ENCODE measurements around the gene MGAT5.

Gene MGAT5

GRCh38 chr2:134247679-134248078 is 6.2 kb upstream of the MGAT5 start:
- Histone ChIP-seq H4K8ac (ENCODE audit: low read length) (no peak overlapping the region), H3K9me3 (ENCODE audit: control insufficient read depth, low read length) (no peaks in the 10 kb centered on the region), H3K4me1 (ENCODE audit: control insufficient read depth, insufficient read depth, low read depth, low read length) (no peaks in the 10 kb centered on the region), H2AFZ (ENCODE audit: low read depth, low read length) (no peak overlapping the region), H2BK12ac (ENCODE audit: low read length in 2 of 2) (no peak overlapping the region), H3K18ac (ENCODE audit: low read depth in 1 of 2, low read length in 2 of 2) (no peak overlapping the region), H3K36me3 (ENCODE audit: control insufficient read depth in 1 of 2, insufficient read depth in 2 of 2, low read depth in 1 of 2, low read length in 2 of 2) (no peaks in the 10 kb centered on the region), H3K14ac (ENCODE audit: low read length in 2 of 2) (no peak overlapping the region), H4K91ac (ENCODE audit: low read length) (no peak overlapping the region), H3K4me3 (ENCODE audit: insufficient read depth in 1 of 2, low read depth in 1 of 2, low read length in 2 of 2) (no peak overlapping the region), H2BK5ac (ENCODE audit: low read depth, low read length, poor library complexity, severe bottlenecking) (no peak overlapping the region), H3K4me2 (ENCODE audit: low read length, poor library complexity, severe bottlenecking) (no peak overlapping the region), H3K27me3 (ENCODE audit: control insufficient read depth in 1 of 2, insufficient read depth in 1 of 2, low read length in 2 of 2) (no peaks in the 10 kb centered on the region), H3K9ac (ENCODE audit: low read length) (no peak overlapping the region), H3K79me1 (replicated peaks; ENCODE audit: low read length, poor library complexity, severe bottlenecking) (peaks cover 39% of the 10 kb centered on the region), H3K4ac (ENCODE audit: low read depth in 1 of 2, low read length in 2 of 2) (no peak overlapping the region), H2BK15ac (ENCODE audit: low read depth, poor library complexity, severe bottlenecking) (no peak overlapping the region), H3K27ac (ENCODE audit: low read length, poor library complexity, severe bottlenecking) (no peak overlapping the region), H3K23ac (ENCODE audit: low read length in 2 of 2) (no peak overlapping the region), H2BK120ac (ENCODE audit: low read depth, low read length) (no peak overlapping the region), H2AK5ac (ENCODE audit: low read length, severe bottlenecking) (no peak overlapping the region)
- WGBS = 100% methylated on average over 1 of the region's 1 CpG
- DNase-seq = no peak

GRCh38 chr2:134248913-134249312 is 5.0 kb upstream of the MGAT5 start:
- H2BK15ac ChIP-seq (ENCODE audit: low read depth, poor library complexity, severe bottlenecking) = no peak overlapping the region
- H2BK5ac ChIP-seq (ENCODE audit: low read depth, low read length, poor library complexity, severe bottlenecking) = no peak overlapping the region
- no peak for DNase-seq
- H2BK120ac ChIP-seq (ENCODE audit: low read depth, low read length) = no peak overlapping the region
- H2AK5ac ChIP-seq (ENCODE audit: low read length, severe bottlenecking) = no peak overlapping the region
- H3K27ac ChIP-seq (ENCODE audit: low read length, poor library complexity, severe bottlenecking) = no peak overlapping the region
- H4K91ac ChIP-seq (ENCODE audit: low read length) = no peak overlapping the region
- no peaks in the 10 kb centered on the region for H3K9me3 ChIP-seq (ENCODE audit: control insufficient read depth, low read length)
- H3K4me2 ChIP-seq (ENCODE audit: low read length, poor library complexity, severe bottlenecking) = no peak overlapping the region
- 98% methylated on average over 2 of the region's 2 CpGs for WGBS
- H4K8ac ChIP-seq (ENCODE audit: low read length) = no peak overlapping the region
- H3K4ac ChIP-seq (ENCODE audit: low read depth in 1 of 2, low read length in 2 of 2) = no peak overlapping the region
- H3K9ac ChIP-seq (ENCODE audit: low read length) = no peak overlapping the region
- no peak overlapping the region for H2AFZ ChIP-seq (ENCODE audit: low read depth, low read length)
- H3K79me1 ChIP-seq (replicated peaks; ENCODE audit: low read length, poor library complexity, severe bottlenecking) = peaks cover 40% of the 10 kb centered on the region
- no peak overlapping the region for H2BK12ac ChIP-seq (ENCODE audit: low read length in 2 of 2)
- no peaks in the 10 kb centered on the region for H3K36me3 ChIP-seq (ENCODE audit: control insufficient read depth in 1 of 2, insufficient read depth in 2 of 2, low read depth in 1 of 2, low read length in 2 of 2)
- no peak overlapping the region for H3K18ac ChIP-seq (ENCODE audit: low read depth in 1 of 2, low read length in 2 of 2)
- no peaks in the 10 kb centered on the region for H3K27me3 ChIP-seq (ENCODE audit: control insufficient read depth in 1 of 2, insufficient read depth in 1 of 2, low read length in 2 of 2)
- H3K4me1 ChIP-seq (ENCODE audit: control insufficient read depth, insufficient read depth, low read depth, low read length) = no peaks in the 10 kb centered on the region
- no peak overlapping the region for H3K23ac ChIP-seq (ENCODE audit: low read length in 2 of 2)
- no peak overlapping the region for H3K4me3 ChIP-seq (ENCODE audit: insufficient read depth in 1 of 2, low read depth in 1 of 2, low read length in 2 of 2)
- no peak overlapping the region for H3K14ac ChIP-seq (ENCODE audit: low read length in 2 of 2)

DNA sequence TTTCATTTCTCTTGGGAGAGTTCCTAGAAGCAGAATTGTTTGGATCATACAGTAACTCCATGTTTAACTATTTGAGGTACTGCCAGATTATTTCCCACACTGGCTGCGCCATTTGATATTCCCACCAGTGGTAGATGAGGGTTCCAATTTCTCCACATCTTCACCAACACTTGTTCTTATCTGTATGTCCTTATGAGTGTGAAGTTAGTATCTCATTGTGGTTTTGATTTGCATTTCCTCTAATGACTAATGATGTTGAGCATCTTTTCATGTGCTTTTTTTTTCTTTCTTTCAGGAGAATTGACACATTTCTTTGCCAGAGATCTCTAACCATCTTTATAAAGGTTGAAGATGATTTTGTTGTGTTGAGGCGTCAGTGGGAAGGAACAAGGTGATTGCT is 4.1 kb upstream of the MGAT5 start:
- no peak for DNase-seq
- H3K27ac ChIP-seq (ENCODE audit: low read length, poor library complexity, severe bottlenecking) = no peak overlapping the region
- no peaks in the 10 kb centered on the region for H3K9me3 ChIP-seq (ENCODE audit: control insufficient read depth, low read length)
- H2BK12ac ChIP-seq (ENCODE audit: low read length in 2 of 2) = no peak overlapping the region
- WGBS = 100% methylated on average over 1 of the region's 2 CpGs
- H2AK5ac ChIP-seq (ENCODE audit: low read length, severe bottlenecking) = no peak overlapping the region
- peaks cover 40% of the 10 kb centered on the region for H3K79me1 ChIP-seq (replicated peaks; ENCODE audit: low read length, poor library complexity, severe bottlenecking)
- H3K14ac ChIP-seq (ENCODE audit: low read length in 2 of 2) = no peak overlapping the region
- no peak overlapping the region for H2AFZ ChIP-seq (ENCODE audit: low read depth, low read length)
- H3K27me3 ChIP-seq (ENCODE audit: control insufficient read depth in 1 of 2, insufficient read depth in 1 of 2, low read length in 2 of 2) = no peaks in the 10 kb centered on the region
- no peak overlapping the region for H2BK5ac ChIP-seq (ENCODE audit: low read depth, low read length, poor library complexity, severe bottlenecking)
- H4K91ac ChIP-seq (ENCODE audit: low read length) = no peak overlapping the region
- H3K4me1 ChIP-seq (ENCODE audit: control insufficient read depth, insufficient read depth, low read depth, low read length) = no peaks in the 10 kb centered on the region
- no peak overlapping the region for H3K9ac ChIP-seq (ENCODE audit: low read length)
- no peak overlapping the region for H3K4ac ChIP-seq (ENCODE audit: low read depth in 1 of 2, low read length in 2 of 2)
- H3K4me3 ChIP-seq (ENCODE audit: insufficient read depth in 1 of 2, low read depth in 1 of 2, low read length in 2 of 2) = no peak overlapping the region
- H2BK120ac ChIP-seq (ENCODE audit: low read depth, low read length) = no peak overlapping the region
- no peak overlapping the region for H3K18ac ChIP-seq (ENCODE audit: low read depth in 1 of 2, low read length in 2 of 2)
- no peak overlapping the region for H3K4me2 ChIP-seq (ENCODE audit: low read length, poor library complexity, severe bottlenecking)
- peaks cover 5 to 6% of the 10 kb centered on the region in 2 experiments for H3K36me3 ChIP-seq (ENCODE audit: control insufficient read depth in 1 of 2, insufficient read depth in 2 of 2, low read depth in 1 of 2, low read length in 2 of 2)
- H2BK15ac ChIP-seq (ENCODE audit: low read depth, poor library complexity, severe bottlenecking) = no peak overlapping the region
- H4K8ac ChIP-seq (ENCODE audit: low read length) = no peak overlapping the region
- no peak overlapping the region for H3K23ac ChIP-seq (ENCODE audit: low read length in 2 of 2)

- H2BK12ac ChIP-seq (ENCODE audit: low read length in 2 of 2) = no peak overlapping the region
- DNase-seq = no peak
- no peak overlapping the region for H3K14ac ChIP-seq (ENCODE audit: low read length in 2 of 2)
- no peaks in the 10 kb centered on the region for H3K27me3 ChIP-seq (ENCODE audit: control insufficient read depth in 1 of 2, insufficient read depth in 1 of 2, low read length in 2 of 2)
- no peak overlapping the region for H2AFZ ChIP-seq (ENCODE audit: low read depth, low read length)
- no peak overlapping the region for H2AK5ac ChIP-seq (ENCODE audit: low read length, severe bottlenecking)
- H3K9me3 ChIP-seq (ENCODE audit: control insufficient read depth, low read length) = no peaks in the 10 kb centered on the region
- peaks cover 5 to 8% of the 10 kb centered on the region in 2 experiments for H3K36me3 ChIP-seq (ENCODE audit: control insufficient read depth in 1 of 2, insufficient read depth in 2 of 2, low read depth in 1 of 2, low read length in 2 of 2)
- H3K4me3 ChIP-seq (ENCODE audit: insufficient read depth in 1 of 2, low read depth in 1 of 2, low read length in 2 of 2) = no peak overlapping the region
- no peak overlapping the region for H3K4me2 ChIP-seq (ENCODE audit: low read length, poor library complexity, severe bottlenecking)
- H3K79me1 ChIP-seq (replicated peaks; ENCODE audit: low read length, poor library complexity, severe bottlenecking) = peaks cover 36% of the 10 kb centered on the region
- no peak overlapping the region for H3K23ac ChIP-seq (ENCODE audit: low read length in 2 of 2)
- H3K9ac ChIP-seq (ENCODE audit: low read length) = no peak overlapping the region
- H3K4me1 ChIP-seq (ENCODE audit: control insufficient read depth, insufficient read depth, low read depth, low read length) = no peaks in the 10 kb centered on the region
- H3K18ac ChIP-seq (ENCODE audit: low read depth in 1 of 2, low read length in 2 of 2) = no peak overlapping the region
- no peak overlapping the region for H2BK5ac ChIP-seq (ENCODE audit: low read depth, low read length, poor library complexity, severe bottlenecking)
- WGBS = over 99% methylated on average over 6 of the region's 8 CpGs
- no peak overlapping the region for H3K27ac ChIP-seq (ENCODE audit: low read length, poor library complexity, severe bottlenecking)
- H4K8ac ChIP-seq (ENCODE audit: low read length) = no peak overlapping the region
- H3K4ac ChIP-seq (ENCODE audit: low read depth in 1 of 2, low read length in 2 of 2) = no peak overlapping the region
- H2BK120ac ChIP-seq (ENCODE audit: low read depth, low read length) = no peak overlapping the region
- peak overlapping the region; percentile 80 for H4K91ac ChIP-seq (ENCODE audit: low read length)
- no peak overlapping the region for H2BK15ac ChIP-seq (ENCODE audit: low read depth, poor library complexity, severe bottlenecking)
These were observed 2.9 kb upstream of the MGAT5 start for GRCh38 chr2:134250840-134251461.

Measured in mesenchymal stem cell (in vitro differentiated cells and primary cell).